ENCODE measurements around the gene TBXA2R. TPM values are rescaled to one million over a fixed set of nuclear protein-coding genes. Genes with fewer than 3 reads are reported as not detected.

Gene TBXA2R
- polyA plus RNA-seq, 1 donor (not counting 4 experiments of a cell fraction or from before 2014, with no cell fraction given) = not detected

GRCh38 chr19:3636506-3636905, 29.8 kb upstream of the TBXA2R start:
- dilution Hi-C loops (cut with MboI; ENCODE audit: extremely low pct_ligation_motif_present, low sequenced_read_pairs) = no loop called here
- no peak overlapping the region for H2AFZ ChIP-seq (ENCODE audit: control insufficient read depth, low read length)
- H3K4me3 ChIP-seq (ENCODE audit: control insufficient read depth in 2 of 3, extremely low read depth in 1 of 3, insufficient read depth in 2 of 3, low read depth in 1 of 3, low read length in 3 of 3) = no peak overlapping the region
- no peaks in the 10 kb centered on the region for H3K27me3 ChIP-seq (ENCODE audit: control insufficient read depth, extremely low read depth, insufficient read depth, low read length)
- H3K9me1 ChIP-seq (ENCODE audit: control insufficient read depth, extremely low read depth, insufficient read depth, low read length) = no peaks in the 10 kb centered on the region
- H3K4me2 ChIP-seq (ENCODE audit: control insufficient read depth, extremely low read depth, insufficient read depth, low read depth, low read length) = no peak overlapping the region
- H3K4me1 ChIP-seq (ENCODE audit: control insufficient read depth, extremely low read depth, insufficient read depth, low read length) = no peaks in the 10 kb centered on the region
- H3K36me3 ChIP-seq (ENCODE audit: control insufficient read depth in 2 of 2, extremely low read depth in 1 of 2, insufficient read depth in 2 of 2, low read length in 2 of 2) = peaks cover 0 to 9% of the 10 kb centered on the region in 2 experiments
- FAIRE-seq (no peak), DNase-seq (ENCODE audit: low read depth, low spot score) (no peak)
- no peak for TF ChIP-seq EZH2 (IDR thresholded peaks at IDR 0.05; ENCODE audit: low read length)
- TF ChIP-seq CTCF (optimal IDR thresholded peaks at IDR 0.05 in 1 of 3, IDR thresholded peaks at IDR 0.05 in 1 of 3, conservative IDR thresholded peaks at IDR 0.05 in 1 of 3; ENCODE audit: extremely low read depth in 1 of 3, insufficient read depth in 2 of 3, low read length in 3 of 3) = no peak
- no peaks in the 10 kb centered on the region for H3K9me3 ChIP-seq (ENCODE audit: control insufficient read depth, low read depth, low read length)
- no peak overlapping the region for H3K9ac ChIP-seq (ENCODE audit: control insufficient read depth, extremely low read depth, insufficient read depth, low read length)
- no peaks in the 10 kb centered on the region for H4K20me1 ChIP-seq (ENCODE audit: control insufficient read depth, extremely low read depth, insufficient read depth, low read length)
- H3K79me2 ChIP-seq (ENCODE audit: control insufficient read depth, insufficient read depth, low read length) = no peaks in the 10 kb centered on the region
- no peak overlapping the region for H3K27ac ChIP-seq (ENCODE audit: control insufficient read depth, insufficient read depth, low read length)

GRCh38 chr19:3634496-3635045, 27.9 kb upstream of the TBXA2R start:
- Histone ChIP-seq H3K79me2 (ENCODE audit: control insufficient read depth, insufficient read depth, low read length) (no peaks in the 10 kb centered on the region), H3K9ac (ENCODE audit: control insufficient read depth, extremely low read depth, insufficient read depth, low read length) (no peak overlapping the region), H4K20me1 (ENCODE audit: control insufficient read depth, extremely low read depth, insufficient read depth, low read length) (no peaks in the 10 kb centered on the region), H3K9me3 (ENCODE audit: control insufficient read depth, low read depth, low read length) (no peaks in the 10 kb centered on the region), H3K27me3 (ENCODE audit: control insufficient read depth, extremely low read depth, insufficient read depth, low read length) (no peaks in the 10 kb centered on the region), H3K4me2 (ENCODE audit: control insufficient read depth, extremely low read depth, insufficient read depth, low read depth, low read length) (no peak overlapping the region), H3K36me3 (ENCODE audit: control insufficient read depth in 2 of 2, extremely low read depth in 1 of 2, insufficient read depth in 2 of 2, low read length in 2 of 2) (peaks cover 0 to 9% of the 10 kb centered on the region in 2 experiments), H3K4me1 (ENCODE audit: control insufficient read depth, extremely low read depth, insufficient read depth, low read length) (no peaks in the 10 kb centered on the region), H3K27ac (ENCODE audit: control insufficient read depth, insufficient read depth, low read length) (no peak overlapping the region), H2AFZ (ENCODE audit: control insufficient read depth, low read length) (no peak overlapping the region), H3K9me1 (ENCODE audit: control insufficient read depth, extremely low read depth, insufficient read depth, low read length) (no peaks in the 10 kb centered on the region), H3K4me3 (ENCODE audit: control insufficient read depth in 2 of 3, extremely low read depth in 1 of 3, insufficient read depth in 2 of 3, low read depth in 1 of 3, low read length in 3 of 3) (no peak overlapping the region)
- dilution Hi-C loops (cut with MboI; ENCODE audit: extremely low pct_ligation_motif_present, low sequenced_read_pairs) = no loop called here
- DNase-seq (ENCODE audit: low read depth, low spot score) (no peak), FAIRE-seq (no peak)
- TF ChIP-seq CTCF (optimal IDR thresholded peaks at IDR 0.05 in 1 of 3, IDR thresholded peaks at IDR 0.05 in 1 of 3, conservative IDR thresholded peaks at IDR 0.05 in 1 of 3; ENCODE audit: extremely low read depth in 1 of 3, insufficient read depth in 2 of 3, low read length in 3 of 3) (no peak), EZH2 (IDR thresholded peaks at IDR 0.05; ENCODE audit: low read length) (no peak)

Measured in keratinocyte (primary cell).